ENCODE measurements around the gene TFF2.
A peak's percentile ranks its signal among the peaks of the same experiment; 100 is the strongest.

TFF2 gene

GRCh38 chr21:42340187-42341050 lies 10.4 kb downstream of the TFF2 start:
- H3K4me1 ChIP-seq (ENCODE audit: low read depth, poor library complexity, severe bottlenecking): no peaks in the 10 kb centered on the region
- H3K4me2 ChIP-seq: no peak overlapping the region
- H3K4me3 ChIP-seq (IDR thresholded peaks at IDR 0.05; ENCODE audit: insufficient read depth, low read depth, low read length): no peak overlapping the region
- TF ChIP-seq CTCF (conservative IDR thresholded peaks at IDR 0.05; ENCODE audit: low read depth, low read length): no peak
- no peak overlapping the region for H3K9ac ChIP-seq
- H3K27me3 ChIP-seq (ENCODE audit: insufficient read depth, low read depth): no peaks in the 10 kb centered on the region; the same call in 1 of the 2 replicates
- no peak overlapping the region for H2AFZ ChIP-seq (ENCODE audit: low read depth)
- H3K79me2 ChIP-seq (ENCODE audit: insufficient read depth, low read depth): no peaks in the 10 kb centered on the region
- no peaks in the 10 kb centered on the region for H3K36me3 ChIP-seq (ENCODE audit: insufficient read depth)
- no peak overlapping the region for H3K27ac ChIP-seq
- no peaks in the 10 kb centered on the region for H4K20me1 ChIP-seq (ENCODE audit: insufficient read depth)

GRCh38 chr21:42338729-42339715 lies 11.8 kb downstream of the TFF2 start:
- TF ChIP-seq CTCF (conservative IDR thresholded peaks at IDR 0.05; ENCODE audit: low read depth, low read length): no peak
- Histone ChIP-seq H4K20me1 (ENCODE audit: insufficient read depth) (no peaks in the 10 kb centered on the region), H3K4me1 (ENCODE audit: low read depth, poor library complexity, severe bottlenecking) (no peaks in the 10 kb centered on the region), H3K79me2 (ENCODE audit: insufficient read depth, low read depth) (no peaks in the 10 kb centered on the region), H3K4me2 (no peak overlapping the region), H3K9ac (no peak overlapping the region), H3K27me3 (ENCODE audit: insufficient read depth, low read depth) (no peaks in the 10 kb centered on the region), H2AFZ (ENCODE audit: low read depth) (no peak overlapping the region), H3K27ac (no peak overlapping the region), H3K36me3 (ENCODE audit: insufficient read depth) (no peaks in the 10 kb centered on the region), H3K4me3 (IDR thresholded peaks at IDR 0.05; ENCODE audit: insufficient read depth, low read depth, low read length) (no peak overlapping the region)

- peak; percentile 38 for TF ChIP-seq CTCF (conservative IDR thresholded peaks at IDR 0.05; ENCODE audit: low read depth, low read length)
Observed at GRCh38 chr21:42337830-42338728, 12.7 kb downstream of the TFF2 start.

GRCh38 chr21:42337276-42337675 lies 13.5 kb downstream of the TFF2 start:
- H2AFZ ChIP-seq (ENCODE audit: low read depth): no peak overlapping the region
- no peak overlapping the region for H3K27ac ChIP-seq
- H3K4me2 ChIP-seq: no peak overlapping the region
- no peak overlapping the region for H3K9ac ChIP-seq
- no peaks in the 10 kb centered on the region for H3K36me3 ChIP-seq (ENCODE audit: insufficient read depth)
- H3K79me2 ChIP-seq (ENCODE audit: insufficient read depth, low read depth): no peaks in the 10 kb centered on the region
- no peaks in the 10 kb centered on the region for H3K27me3 ChIP-seq (ENCODE audit: insufficient read depth, low read depth)
- no peaks in the 10 kb centered on the region for H3K4me1 ChIP-seq (ENCODE audit: low read depth, poor library complexity, severe bottlenecking)
- H4K20me1 ChIP-seq (ENCODE audit: insufficient read depth): no peaks in the 10 kb centered on the region
- no peak for TF ChIP-seq CTCF (conservative IDR thresholded peaks at IDR 0.05; ENCODE audit: low read depth, low read length)
- no peak overlapping the region for H3K4me3 ChIP-seq (IDR thresholded peaks at IDR 0.05; ENCODE audit: insufficient read depth, low read depth, low read length)

More at GRCh38 chr21:42337830-42338728, 12.7 kb downstream of the TFF2 start:
- Histone ChIP-seq H3K9ac (no peak overlapping the region), H4K20me1 (ENCODE audit: insufficient read depth) (no peaks in the 10 kb centered on the region), H3K4me2 (no peak overlapping the region), H2AFZ (ENCODE audit: low read depth) (no peak overlapping the region), H3K4me1 (ENCODE audit: low read depth, poor library complexity, severe bottlenecking) (no peaks in the 10 kb centered on the region), H3K4me3 (IDR thresholded peaks at IDR 0.05; ENCODE audit: insufficient read depth, low read depth, low read length) (no peak overlapping the region), H3K27me3 (ENCODE audit: insufficient read depth, low read depth) (no peaks in the 10 kb centered on the region), H3K79me2 (ENCODE audit: insufficient read depth, low read depth) (no peaks in the 10 kb centered on the region), H3K27ac (no peak overlapping the region), H3K36me3 (ENCODE audit: insufficient read depth) (no peaks in the 10 kb centered on the region)
